ENCODE results near the gene SUPT3H. TPM values are rescaled to one million over a fixed set of nuclear protein-coding genes. Genes with fewer than 3 reads are reported as not detected.

The SUPT3H gene
- total RNA-seq, result 1 to 10 TPM; 1.1 to 4.7 (median 3.7) TPM

DNA sequence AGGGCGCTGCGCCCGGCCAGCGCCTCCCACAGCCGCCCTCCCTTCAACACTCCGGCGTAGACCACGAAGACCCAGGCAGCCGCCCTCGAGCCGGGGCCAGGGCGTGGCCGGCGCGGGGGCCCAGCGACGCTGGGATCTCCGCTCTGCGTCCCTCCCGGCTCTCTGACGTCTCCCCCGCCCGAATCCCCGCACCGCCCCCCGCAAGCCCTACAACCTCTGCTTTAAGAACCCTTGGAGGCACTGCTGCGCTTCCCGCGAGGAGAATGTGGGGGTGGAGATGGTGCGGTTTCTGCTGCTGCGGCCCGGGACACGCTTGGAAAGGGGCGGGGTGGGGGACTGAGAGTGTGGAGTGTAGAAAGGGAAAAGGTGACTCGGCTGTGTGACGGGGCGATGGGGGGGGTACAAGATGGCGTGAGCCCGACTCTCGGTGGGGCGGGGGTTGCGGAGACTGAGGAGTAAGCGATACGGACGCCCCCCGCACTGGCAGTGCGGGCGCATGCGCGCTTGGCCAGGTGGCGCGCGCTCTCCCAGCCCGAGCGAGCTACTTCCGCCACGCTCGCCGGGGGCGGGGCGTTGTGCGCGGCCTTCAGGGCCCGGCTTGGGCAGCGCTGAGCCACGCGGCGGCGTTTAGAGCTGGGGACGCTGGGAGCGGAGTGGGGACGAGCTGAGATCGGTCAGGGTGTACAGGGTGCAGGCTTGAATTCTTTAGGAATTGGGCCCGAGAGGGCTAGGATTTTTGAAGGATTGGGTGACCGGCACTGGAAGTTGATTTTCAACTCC lies at the start of gene SUPT3H:
TSS of gene SUPT3H (minus strand) at position 381 of the 780 bp plus-strand sequence.
- TF ChIP-seq POLR2AphosphoS5 (IDR thresholded peaks at IDR 0.05) (peak in 2 of 3 donors; percentile 37 to 74), EP300 (IDR thresholded peaks at IDR 0.05) (no peak), POLR2A (IDR thresholded peaks at IDR 0.05) (peak; percentile 43 to 72)
- TF ChIP-seq, protein P1, sequence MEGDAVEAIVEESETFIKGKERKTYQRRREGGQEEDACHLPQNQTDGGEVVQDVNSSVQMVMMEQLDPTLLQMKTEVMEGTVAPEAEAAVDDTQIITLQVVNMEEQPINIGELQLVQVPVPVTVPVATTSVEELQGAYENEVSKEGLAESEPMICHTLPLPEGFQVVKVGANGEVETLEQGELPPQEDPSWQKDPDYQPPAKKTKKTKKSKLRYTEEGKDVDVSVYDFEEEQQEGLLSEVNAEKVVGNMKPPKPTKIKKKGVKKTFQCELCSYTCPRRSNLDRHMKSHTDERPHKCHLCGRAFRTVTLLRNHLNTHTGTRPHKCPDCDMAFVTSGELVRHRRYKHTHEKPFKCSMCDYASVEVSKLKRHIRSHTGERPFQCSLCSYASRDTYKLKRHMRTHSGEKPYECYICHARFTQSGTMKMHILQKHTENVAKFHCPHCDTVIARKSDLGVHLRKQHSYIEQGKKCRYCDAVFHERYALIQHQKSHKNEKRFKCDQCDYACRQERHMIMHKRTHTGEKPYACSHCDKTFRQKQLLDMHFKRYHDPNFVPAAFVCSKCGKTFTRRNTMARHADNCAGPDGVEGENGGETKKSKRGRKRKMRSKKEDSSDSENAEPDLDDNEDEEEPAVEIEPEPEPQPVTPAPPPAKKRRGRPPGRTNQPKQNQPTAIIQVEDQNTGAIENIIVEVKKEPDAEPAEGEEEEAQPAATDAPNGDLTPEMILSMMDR (IDR thresholded peaks at IDR 0.05), result peak in 1 of 2 donors; percentile 18

GRCh38 chr6:45426251-45426650 lies 48.5 kb upstream of the SUPT3H start:
- 92% methylated on average over 4 of the region's 4 CpGs for WGBS
- TF ChIP-seq POLR2A (IDR thresholded peaks at IDR 0.05) (no peak), POLR2AphosphoS5 (IDR thresholded peaks at IDR 0.05) (no peak), EP300 (IDR thresholded peaks at IDR 0.05) (no peak)
- TF ChIP-seq, protein P1 (IDR thresholded peaks at IDR 0.05), result no peak
- no peaks in the 10 kb centered on the region for H3K9me3 ChIP-seq
- DNase-seq (ENCODE audit: low spot score in 2 of 2), result no peak
- H3K27ac ChIP-seq, result no peak overlapping the region
- peaks cover 27% of the 10 kb centered on the region for H3K4me1 ChIP-seq
- peaks cover 31% of the 10 kb centered on the region for H3K27me3 ChIP-seq
- no peak overlapping the region for H3K4me3 ChIP-seq
- H3K36me3 ChIP-seq, result no peaks in the 10 kb centered on the region

More for the DNA sequence above, at the start of gene SUPT3H:
- H3K9me3 ChIP-seq, result no peaks in the 10 kb centered on the region
- H3K4me1 ChIP-seq, result peaks cover 12% of the 10 kb centered on the region
- no peaks in the 10 kb centered on the region for H3K36me3 ChIP-seq
- peak within 1 kb of the TSS; percentile 74 for H3K4me3 ChIP-seq
- H3K27me3 ChIP-seq, result no peaks in the 10 kb centered on the region
- under 1% methylated on average over 74 of the region's 75 CpGs for WGBS
- DNase-seq (ENCODE audit: low spot score in 2 of 2), result peak; percentile 91 to 94
- H3K27ac ChIP-seq, result peak within 1 kb of the TSS; percentile 96

- Histone ChIP-seq H3K36me3 (no peaks in the 10 kb centered on the region), H3K4me1 (peaks cover 45% of the 10 kb centered on the region), H3K4me3 (peak overlapping the region; percentile 77), H3K9me3 (no peaks in the 10 kb centered on the region), H3K27me3 (peaks cover 48% of the 10 kb centered on the region), H3K27ac (peak overlapping the region; percentile 81)
- TF ChIP-seq EP300 (IDR thresholded peaks at IDR 0.05), result no peak
- TF ChIP-seq POLR2AphosphoS5 (IDR thresholded peaks at IDR 0.05), result no peak
- TF ChIP-seq, protein P1 (IDR thresholded peaks at IDR 0.05), result no peak
- TF ChIP-seq POLR2A (IDR thresholded peaks at IDR 0.05), result no peak
- no peak for DNase-seq (ENCODE audit: low spot score in 2 of 2)
- 73% methylated on average over 6 of the region's 6 CpGs for WGBS
These were observed 46.7 kb upstream of the SUPT3H start for GRCh38 chr6:45424451-45424861.

DNA sequence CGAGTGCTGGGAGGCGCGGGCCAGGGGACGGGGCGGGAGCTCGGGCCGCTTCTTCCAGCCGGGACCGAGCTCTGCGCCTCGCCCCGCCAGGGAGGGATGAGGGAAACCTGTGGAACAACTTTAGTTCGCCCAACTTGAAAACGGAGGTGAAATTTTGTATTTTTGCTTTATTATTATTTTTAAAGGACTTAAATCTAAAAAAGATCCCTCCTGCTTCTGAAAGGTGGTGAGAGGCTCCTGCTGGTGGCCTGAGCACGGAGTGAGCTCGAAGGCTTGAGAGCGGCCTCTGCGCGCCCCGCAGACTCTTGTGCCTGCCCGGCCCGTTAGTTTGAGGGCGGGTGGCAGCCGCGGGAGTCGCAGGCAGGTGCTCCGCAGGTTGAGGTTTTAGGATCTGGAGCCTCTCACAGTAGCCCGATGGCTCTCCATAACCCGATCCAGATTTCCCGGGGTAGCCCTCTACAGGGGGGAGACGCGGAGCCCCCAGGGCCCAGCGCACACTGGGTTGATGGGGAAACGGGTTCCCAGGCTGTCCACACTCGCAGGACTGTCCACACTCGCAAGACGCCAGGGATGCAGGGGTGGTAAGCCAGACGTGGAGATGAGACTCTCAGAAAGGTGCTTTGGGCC lies 46.2 kb upstream of the SUPT3H start:
- TF ChIP-seq EP300 (IDR thresholded peaks at IDR 0.05), result no peak
- no peak for TF ChIP-seq POLR2A (IDR thresholded peaks at IDR 0.05)
- TF ChIP-seq, protein P1 (IDR thresholded peaks at IDR 0.05), result no peak
- TF ChIP-seq POLR2AphosphoS5 (IDR thresholded peaks at IDR 0.05), result no peak
- H3K27me3 ChIP-seq, result peaks cover 53% of the 10 kb centered on the region

More for the DNA sequence above, 46.2 kb upstream of the SUPT3H start:
- DNase-seq (ENCODE audit: low spot score in 2 of 2), result no peak
- Histone ChIP-seq H3K27ac (peak overlapping the region; percentile 81), H3K4me3 (peak overlapping the region; percentile 77), H3K4me1 (peaks cover 47% of the 10 kb centered on the region), H3K9me3 (no peaks in the 10 kb centered on the region), H3K36me3 (no peaks in the 10 kb centered on the region)
- 40% methylated on average over 37 of the region's 38 CpGs for WGBS
